Lung (tissue), 12 donors: ENCODE data around the gene YAE1. TPM values are rescaled to one million over a fixed set of nuclear protein-coding genes. Genes with fewer than 3 reads are reported as not detected.
A peak's percentile ranks its signal among the peaks of the same experiment; 100 is the strongest.

Experiments used
- ATAC-seq: fragments of 200-7000 bp; cut with Tn5 transposase; one replicate; pipeline ENCODE4 v1.9.1; 2020; ENCODE audit warnings: moderate number of reproducible peaks; ENCODE audit not compliant: insufficient read depth, low FRiP score
- DNase-seq, 3 donors: peaks; one replicate each; pipeline ENCODE4 v3.0.0-alpha.2; 2013 to 2017
- H3K27ac ChIP-seq, 2 donors: one replicate each; pipeline ENCODE4 v1.5.1; 2013; ENCODE audit warnings: mild to moderate bottlenecking in 2 of 2, moderate library complexity in 2 of 2, control low read depth in 1 of 2, inconsistent platforms in 1 of 2, low read depth in 1 of 2, low read length in 1 of 2
- H3K27me3 ChIP-seq, 3 donors: one replicate each; pipeline ENCODE4 v1.5.1; 2013; ENCODE audit warnings: low read length in 2 of 3; ENCODE audit not compliant: control insufficient read depth in 3 of 3, insufficient read depth in 3 of 3
- H3K36me3 ChIP-seq, 4 donors: one replicate each; pipeline ENCODE4 v1.5.1; 2013; ENCODE audit warnings: low read length in 4 of 4, mild to moderate bottlenecking in 1 of 4, moderate library complexity in 1 of 4; ENCODE audit not compliant: control insufficient read depth in 4 of 4, insufficient read depth in 4 of 4
- H3K4me1 ChIP-seq, 5 donors: one replicate each; pipeline ENCODE4 v1.5.1; 2013; ENCODE audit warnings: low read length in 5 of 5, mild to moderate bottlenecking in 2 of 5, moderate library complexity in 1 of 5; ENCODE audit not compliant: control insufficient read depth in 5 of 5, insufficient read depth in 5 of 5
- H3K4me3 ChIP-seq: one replicate; pipeline ENCODE4 v1.5.1; 2013; ENCODE audit warnings: mild to moderate bottlenecking, control low read depth, moderate library complexity
- H3K9ac ChIP-seq, 2 donors: one replicate each; pipeline ENCODE4 v1.5.1; 2013; ENCODE audit warnings: low read length in 2 of 2, control low read depth in 1 of 2; ENCODE audit not compliant: insufficient read depth in 1 of 2
- H3K9me3 ChIP-seq, 4 donors: one replicate each; pipeline ENCODE4 v1.5.1; 2013; ENCODE audit warnings: low read length in 3 of 4, mild to moderate bottlenecking in 1 of 4, moderate library complexity in 1 of 4; ENCODE audit not compliant: control insufficient read depth in 4 of 4, insufficient read depth in 3 of 4
- WGBS, 2 donors: extraction: QIAGEN DNeasy Blood & Tissue Kit; methylation state at CpG; one replicate each; pipeline ENCODE4 v1.1.7; 2013; 5-methylcytosine and 5-hydroxymethylcytosine counted together
- polyA plus RNA-seq, 2 donors: library from polyadenylated mRNA; stranded (reverse); fragments of 200-250 nt; gene quantifications; one replicate each; pipeline ENCODE4 v1.2.1, GENCODE V29; 2013
- total RNA-seq, 2 donors: library from RNA; depleted of rRNA in 1 of 2; stranded (reverse); fragments of >200 nt in 1 of 2; gene quantifications; one replicate each; pipeline ENCODE4 v1.2.1, GENCODE V29; 2014 to 2021
- TF ChIP-seq, protein P1 (sequence below): IDR thresholded peaks from 2 replicates; pipeline ENCODE4 v1.5.1; 2012; ENCODE audit warnings: mild to moderate bottlenecking; ENCODE audit errors: control extremely low read depth, extremely low read depth
- donor health status: control.
- donor health status: control.
- donor health status: Bipolar disorder and iron deficiency.
- donor health status: healthy.
- donor health status: DM: yes; HTN: yes; CAD: no.

YAE1 gene
- total and polyA plus RNA-seq, 4 donors, result 15.4 to 35.0 (median 23.6) TPM

- no peak for ATAC-seq
- no peaks in the 10 kb centered on the region for H3K36me3 ChIP-seq
- no peak overlapping the region for H3K4me3 ChIP-seq
- TF ChIP-seq, protein P1, sequence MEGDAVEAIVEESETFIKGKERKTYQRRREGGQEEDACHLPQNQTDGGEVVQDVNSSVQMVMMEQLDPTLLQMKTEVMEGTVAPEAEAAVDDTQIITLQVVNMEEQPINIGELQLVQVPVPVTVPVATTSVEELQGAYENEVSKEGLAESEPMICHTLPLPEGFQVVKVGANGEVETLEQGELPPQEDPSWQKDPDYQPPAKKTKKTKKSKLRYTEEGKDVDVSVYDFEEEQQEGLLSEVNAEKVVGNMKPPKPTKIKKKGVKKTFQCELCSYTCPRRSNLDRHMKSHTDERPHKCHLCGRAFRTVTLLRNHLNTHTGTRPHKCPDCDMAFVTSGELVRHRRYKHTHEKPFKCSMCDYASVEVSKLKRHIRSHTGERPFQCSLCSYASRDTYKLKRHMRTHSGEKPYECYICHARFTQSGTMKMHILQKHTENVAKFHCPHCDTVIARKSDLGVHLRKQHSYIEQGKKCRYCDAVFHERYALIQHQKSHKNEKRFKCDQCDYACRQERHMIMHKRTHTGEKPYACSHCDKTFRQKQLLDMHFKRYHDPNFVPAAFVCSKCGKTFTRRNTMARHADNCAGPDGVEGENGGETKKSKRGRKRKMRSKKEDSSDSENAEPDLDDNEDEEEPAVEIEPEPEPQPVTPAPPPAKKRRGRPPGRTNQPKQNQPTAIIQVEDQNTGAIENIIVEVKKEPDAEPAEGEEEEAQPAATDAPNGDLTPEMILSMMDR, result no peak
- no peak for DNase-seq
- H3K27me3 ChIP-seq, result no peaks in the 10 kb centered on the region
- 48 to 79% methylated on average over 2 of the region's 2 CpGs for WGBS, 2 donors
- no peaks in the 10 kb centered on the region for H3K4me1 ChIP-seq
- no peaks in the 10 kb centered on the region for H3K9me3 ChIP-seq
- H3K9ac ChIP-seq, result no peak overlapping the region
- no peak overlapping the region for H3K27ac ChIP-seq
Measured at GRCh38 chr7:39602351-39602750, 36.1 kb downstream of the YAE1 start.

DNA sequence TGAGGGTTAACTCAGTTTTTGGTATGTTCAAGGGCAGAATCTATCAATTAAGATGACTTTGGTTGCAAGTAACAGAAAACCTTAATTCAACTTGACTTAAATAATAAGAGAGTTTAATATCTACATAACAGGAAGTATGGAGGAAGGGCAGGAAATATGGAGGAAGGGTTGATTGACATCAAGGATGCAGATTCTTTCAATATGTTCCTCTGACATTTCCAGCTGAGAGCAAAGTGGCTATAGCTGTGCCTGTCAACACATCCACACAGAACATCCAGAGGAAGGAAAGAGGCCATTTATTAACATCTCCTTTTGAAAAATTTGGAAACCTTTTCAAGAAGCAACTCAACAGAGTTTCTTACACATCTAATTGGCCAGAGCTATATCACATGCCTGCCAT, 37.7 kb downstream of the YAE1 start:
- Histone ChIP-seq H3K4me3 (no peak overlapping the region), H3K9ac (no peak overlapping the region), H3K9me3 (no peaks in the 10 kb centered on the region), H3K4me1 (peaks cover 0 to 10% (median 3%) of the 10 kb centered on the region in 5 donors), H3K27me3 (no peaks in the 10 kb centered on the region), H3K36me3 (no peaks in the 10 kb centered on the region), H3K27ac (no peak overlapping the region)
- DNase-seq (peak in 2 of 3 donors; percentile 9 to 43), ATAC-seq (no peak)
- TF ChIP-seq, protein P1, result no peak

- Histone ChIP-seq H3K9ac (no peak overlapping the region), H3K4me3 (no peak overlapping the region), H3K27me3 (no peaks in the 10 kb centered on the region), H3K4me1 (peaks cover 0 to 21% (median 3%) of the 10 kb centered on the region in 5 donors), H3K36me3 (no peaks in the 10 kb centered on the region), H3K27ac (no peak overlapping the region), H3K9me3 (no peaks in the 10 kb centered on the region)
- ATAC-seq (no peak), DNase-seq (no peak)
- TF ChIP-seq, protein P1, result no peak
- WGBS, 2 donors, result 94 to 100% methylated on average over 1 of the region's 1 CpG
Measured at GRCh38 chr7:39605087-39605486, 38.9 kb downstream of the YAE1 start.

- Histone ChIP-seq H3K4me3 (no peak overlapping the region), H3K36me3 (no peaks in the 10 kb centered on the region), H3K4me1 (peaks cover 0 to 26% (median 3%) of the 10 kb centered on the region in 5 donors), H3K27me3 (no peaks in the 10 kb centered on the region), H3K9ac (no peak overlapping the region), H3K27ac (no peak overlapping the region), H3K9me3 (no peaks in the 10 kb centered on the region)
- ATAC-seq (no peak), DNase-seq (no peak)
- TF ChIP-seq, protein P1, result no peak
- 69 to 77% methylated on average over 2 of the region's 2 CpGs for WGBS, 2 donors
Measured at GRCh38 chr7:39606352-39606751, 40.1 kb downstream of the YAE1 start.
